WTC11 (cell line): ENCODE data around the gene SCAF11. TPM values are rescaled to one million over a fixed set of nuclear protein-coding genes. Genes with fewer than 3 reads are reported as not detected.

ENCODE experiments used
- ATAC-seq: fragments of 200-7000 bp; cut with Tn5 transposase; 2 replicates; pipeline ENCODE4 v1.10.0; 2021; ENCODE audit warnings: mild to moderate bottlenecking, moderate library complexity
- CTCF ChIA-PET: fragments of 300-600 bp; sonication (Branson Sonifier 250); formaldehyde crosslinking; loops from one replicate; lab custom pipeline; 2021; ENCODE audit warnings: antibody characterized with exemption; lab: Charles Lee
- POLR2A ChIA-PET: fragments of 350-600 bp; sonication (Branson Sonifier 250); formaldehyde crosslinking; loops from one replicate; lab custom pipeline; 2021; ENCODE audit warnings: antibody characterized with exemption; lab: Charles Lee
- DNase-seq: peaks from one replicate; pipeline ENCODE4 v3.0.0; 2021; ENCODE audit warnings: low spot score
- H3K27ac Mint-ChIP-seq: 2 replicates; pipeline ENCODE4 v1.8.0; 2021; ENCODE audit warnings: mixed read lengths
- H3K27me3 Mint-ChIP-seq: 2 replicates; pipeline ENCODE4 v1.8.0; 2021; ENCODE audit warnings: low read depth, mild to moderate bottlenecking, moderate library complexity, mixed read lengths
- H3K36me3 Mint-ChIP-seq: 2 replicates; pipeline ENCODE4 v1.8.0; 2021; ENCODE audit warnings: mixed read lengths
- H3K4me1 Mint-ChIP-seq: 2 replicates; pipeline ENCODE4 v1.8.0; 2022; ENCODE audit warnings: mixed read lengths
- H3K4me3 Mint-ChIP-seq: 2 replicates; pipeline ENCODE4 v1.8.0; 2021; ENCODE audit warnings: mild to moderate bottlenecking, moderate library complexity, mixed read lengths
- H3K9me3 Mint-ChIP-seq: 2 replicates; pipeline ENCODE4 v1.8.0; 2021; ENCODE audit warnings: mixed read lengths
- ATF3 ChIP-seq: sonication (generic); formaldehyde crosslinking; conservative IDR thresholded peaks from 2 replicates; pipeline ENCODE4 v1.8.1; 2022; ENCODE audit warnings: mild to moderate bottlenecking, missing genetic modification reagents
- CREB1 ChIP-seq: sonication (generic); formaldehyde crosslinking; IDR thresholded peaks from 2 replicates; pipeline ENCODE4 v1.8.0; 2023; ENCODE audit warnings: mild to moderate bottlenecking, missing genetic modification reagents
- ELF4 ChIP-seq: sonication (generic); formaldehyde crosslinking; IDR thresholded peaks from 2 replicates; pipeline ENCODE4 v1.8.1; 2022; ENCODE audit warnings: low read depth, mild to moderate bottlenecking, moderate library complexity, missing genetic modification reagents
- EMX1 ChIP-seq: fragments of 250-450 bp; sonication (Bioruptor Pico); IDR thresholded peaks from 2 replicates; pipeline ENCODE4 v1.8.0; 2021; ENCODE audit warnings: mild to moderate bottlenecking
- FOXK1 ChIP-seq: sonication (generic); formaldehyde crosslinking; IDR thresholded peaks from 2 replicates; pipeline ENCODE4 v1.8.0; 2022; ENCODE audit warnings: mild to moderate bottlenecking, moderate library complexity, missing genetic modification reagents
- MAX ChIP-seq: sonication (generic); formaldehyde crosslinking; IDR thresholded peaks from 2 replicates; pipeline ENCODE4 v1.8.0; 2022; ENCODE audit warnings: mild to moderate bottlenecking, missing genetic modification reagents
- MYBL2 ChIP-seq: sonication (generic); formaldehyde crosslinking; IDR thresholded peaks from 2 replicates; pipeline ENCODE4 v1.8.1; 2023; ENCODE audit warnings: mild to moderate bottlenecking, moderate library complexity, missing genetic modification reagents
- RELA ChIP-seq: sonication (generic); formaldehyde crosslinking; IDR thresholded peaks from 2 replicates; pipeline ENCODE4 v1.8.1; 2022; ENCODE audit warnings: missing genetic modification reagents, mild to moderate bottlenecking, borderline replicate concordance
- TEAD1 ChIP-seq: sonication (generic); formaldehyde crosslinking; IDR thresholded peaks from 2 replicates; pipeline ENCODE4 v1.8.0; 2022; ENCODE audit warnings: mild to moderate bottlenecking, missing genetic modification reagents
- USF2 ChIP-seq: sonication (generic); formaldehyde crosslinking; IDR thresholded peaks from 2 replicates; pipeline ENCODE4 v1.8.1; 2023; ENCODE audit warnings: mild to moderate bottlenecking, missing genetic modification reagents, moderate library complexity
- ZMAT4 ChIP-seq: fragments of 250-450 bp; sonication (Bioruptor Pico); IDR thresholded peaks from 2 replicates; pipeline ENCODE4 v1.9.0; 2021; ENCODE audit warnings: mild to moderate bottlenecking
- ZNF232 ChIP-seq: sonication (generic); formaldehyde crosslinking; IDR thresholded peaks from 2 replicates; pipeline ENCODE4 v1.8.0; 2022; ENCODE audit warnings: mild to moderate bottlenecking, missing genetic modification reagents
- ZNF425 ChIP-seq: fragments of 250-450 bp; sonication (Bioruptor Pico); conservative IDR thresholded peaks from 2 replicates; pipeline ENCODE4 v1.9.0; 2021; ENCODE audit warnings: mild to moderate bottlenecking
- ZNF532 ChIP-seq: fragments of 250-450 bp; sonication (Bioruptor Pico); IDR thresholded peaks from 2 replicates; pipeline ENCODE4 v1.9.0; 2021; ENCODE audit warnings: mild to moderate bottlenecking, borderline replicate concordance
- ZSCAN18 ChIP-seq: fragments of 250-450 bp; sonication (Bioruptor Pico); IDR thresholded peaks from 2 replicates; pipeline ENCODE4 v2.1.2; 2022; ENCODE audit warnings: mild to moderate bottlenecking, moderate library complexity
- total RNA-seq: library from RNA; stranded (reverse); gene quantifications from 3 replicates; pipeline ENCODE4 v1.2.3, GENCODE V29; 2021

SCAF11 gene
- total RNA-seq, 1 experiment from 2014 or later = 72.6 TPM

- no peak overlapping the region for H3K27ac Mint-ChIP-seq
- peaks cover 4% of the 10 kb centered on the region; the same call in 1 of the 2 replicates for H3K36me3 Mint-ChIP-seq
- ATAC-seq = no peak
- H3K4me1 Mint-ChIP-seq = peaks cover 23% of the 10 kb centered on the region
- no peak overlapping the region for H3K4me3 Mint-ChIP-seq
- TF ChIP-seq ZNF232 = no peak
- no peak for TF ChIP-seq ZMAT4 (CRISPR knock-in tag)
- no peak for TF ChIP-seq RELA
- TF ChIP-seq TEAD1 (CRISPR knock-in tag) = no peak
- no peak for TF ChIP-seq ATF3 (CRISPR knock-in tag)
- no peak for TF ChIP-seq MYBL2 (CRISPR knock-in tag)
- TF ChIP-seq CREB1 (CRISPR knock-in tag) = no peak
- no peak for TF ChIP-seq MAX (CRISPR knock-in tag)
- no peak for TF ChIP-seq ELF4 (CRISPR knock-in tag)
- TF ChIP-seq ZNF532 (CRISPR knock-in tag) = no peak
- TF ChIP-seq USF2 (CRISPR knock-in tag) = no peak
- no peak for TF ChIP-seq ZNF425 (CRISPR knock-in tag)
- no peak for TF ChIP-seq EMX1 (CRISPR knock-in tag)
- no peak for TF ChIP-seq ZSCAN18 (CRISPR knock-in tag)
- ChIA-PET POLR2A (no interaction called here), CTCF (no interaction called here)
- no peak for DNase-seq
- H3K9me3 Mint-ChIP-seq = no peaks in the 10 kb centered on the region
- H3K27me3 Mint-ChIP-seq = no peaks in the 10 kb centered on the region
These were observed 12.8 kb downstream of the SCAF11 start for GRCh38 chr12:45977620-45978019.

GRCh38 chr12:45975506-45975905, 14.9 kb downstream of the SCAF11 start:
- ATAC-seq (no peak), DNase-seq (no peak)
- Mint-ChIP-seq H3K27ac (peak overlapping the region; percentile 7; the same call in 1 of the 2 replicates), H3K27me3 (no peaks in the 10 kb centered on the region), H3K9me3 (no peaks in the 10 kb centered on the region), H3K36me3 (peaks cover 4% of the 10 kb centered on the region; the same call in 1 of the 2 replicates), H3K4me3 (no peak overlapping the region), H3K4me1 (peaks cover 23% of the 10 kb centered on the region)
- TF ChIP-seq FOXK1 = no peak
- CTCF ChIA-PET = no interaction called here
- POLR2A ChIA-PET = no interaction called here
